HFFc6 (cell line): ENCODE measurements around the gene ULK4. TPM values are rescaled to one million over a fixed set of nuclear protein-coding genes. Genes with fewer than 3 reads are reported as not detected.

Experiments used
- DNase-seq: peaks from one replicate; pipeline ENCODE4 v3.0.0-alpha.2; 2018
- H3K27ac Mint-ChIP-seq: 2 replicates; pipeline ENCODE4 v1.8.0; 2020; ENCODE audit warnings: mild to moderate bottlenecking, mixed read lengths
- H3K27me3 Mint-ChIP-seq: 2 replicates; pipeline ENCODE4 v1.8.0; 2021; ENCODE audit warnings: mild to moderate bottlenecking, moderate library complexity, mixed read lengths; ENCODE audit not compliant: insufficient read depth
- H3K36me3 Mint-ChIP-seq: 2 replicates; pipeline ENCODE4 v1.8.0; 2021; ENCODE audit warnings: low read depth, mixed read lengths
- H3K4me1 Mint-ChIP-seq: 2 replicates; pipeline ENCODE4 v1.8.0; 2020; ENCODE audit warnings: low read depth, mixed read lengths
- H3K4me3 Mint-ChIP-seq: 2 replicates; pipeline ENCODE4 v1.8.0; 2020; ENCODE audit warnings: mild to moderate bottlenecking, moderate library complexity, mixed read lengths
- H3K9me3 Mint-ChIP-seq: 2 replicates; pipeline ENCODE4 v1.8.0; 2020; ENCODE audit warnings: mild to moderate bottlenecking, mixed read lengths
- total RNA-seq, 6 experiments: library from RNA; stranded (reverse); fragmentation: NEBNext Ultra II Directional; extraction: Animal tissue kit (Norgen Biotek cat#: 25700); gene quantifications; 2 replicates in 1 of 6; 3 replicates in 5 of 6; pipeline ENCODE4 v1.2.3, GENCODE V29; 2021
- TF ChIP-seq, protein P1 (sequence below): fragments of 200-600 bp; sonication (generic); IDR thresholded peaks from 2 replicates; pipeline ENCODE4 v1.5.0; 2021; ENCODE audit warnings: antibody characterized with exemption, mild to moderate bottlenecking

The ULK4 gene
- total RNA-seq, 6 experiments from 2014 or later = 6.0 to 8.6 (median 6.7) TPM

GRCh38 chr3:41751597-41751996 lies 210.3 kb downstream of the ULK4 start:
- no peaks in the 10 kb centered on the region for H3K9me3 Mint-ChIP-seq
- H3K4me3 Mint-ChIP-seq = no peak overlapping the region
- no peak overlapping the region for H3K27ac Mint-ChIP-seq
- no peaks in the 10 kb centered on the region for H3K36me3 Mint-ChIP-seq
- TF ChIP-seq, protein P1, sequence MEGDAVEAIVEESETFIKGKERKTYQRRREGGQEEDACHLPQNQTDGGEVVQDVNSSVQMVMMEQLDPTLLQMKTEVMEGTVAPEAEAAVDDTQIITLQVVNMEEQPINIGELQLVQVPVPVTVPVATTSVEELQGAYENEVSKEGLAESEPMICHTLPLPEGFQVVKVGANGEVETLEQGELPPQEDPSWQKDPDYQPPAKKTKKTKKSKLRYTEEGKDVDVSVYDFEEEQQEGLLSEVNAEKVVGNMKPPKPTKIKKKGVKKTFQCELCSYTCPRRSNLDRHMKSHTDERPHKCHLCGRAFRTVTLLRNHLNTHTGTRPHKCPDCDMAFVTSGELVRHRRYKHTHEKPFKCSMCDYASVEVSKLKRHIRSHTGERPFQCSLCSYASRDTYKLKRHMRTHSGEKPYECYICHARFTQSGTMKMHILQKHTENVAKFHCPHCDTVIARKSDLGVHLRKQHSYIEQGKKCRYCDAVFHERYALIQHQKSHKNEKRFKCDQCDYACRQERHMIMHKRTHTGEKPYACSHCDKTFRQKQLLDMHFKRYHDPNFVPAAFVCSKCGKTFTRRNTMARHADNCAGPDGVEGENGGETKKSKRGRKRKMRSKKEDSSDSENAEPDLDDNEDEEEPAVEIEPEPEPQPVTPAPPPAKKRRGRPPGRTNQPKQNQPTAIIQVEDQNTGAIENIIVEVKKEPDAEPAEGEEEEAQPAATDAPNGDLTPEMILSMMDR = no peak
- no peaks in the 10 kb centered on the region for H3K27me3 Mint-ChIP-seq
- DNase-seq = no peak
- H3K4me1 Mint-ChIP-seq = peaks cover 7% of the 10 kb centered on the region

- Mint-ChIP-seq H3K4me1 (peaks cover 7% of the 10 kb centered on the region), H3K27me3 (no peaks in the 10 kb centered on the region), H3K36me3 (no peaks in the 10 kb centered on the region), H3K9me3 (no peaks in the 10 kb centered on the region), H3K27ac (no peak overlapping the region), H3K4me3 (no peak overlapping the region)
- no peak for DNase-seq
- TF ChIP-seq, protein P1 = no peak
Observed at GRCh38 chr3:41749988-41750387, 211.9 kb downstream of the ULK4 start.

GRCh38 chr3:41746215-41746614 lies 215.7 kb downstream of the ULK4 start:
- H3K9me3 Mint-ChIP-seq = no peaks in the 10 kb centered on the region
- H3K36me3 Mint-ChIP-seq = no peaks in the 10 kb centered on the region
- H3K27ac Mint-ChIP-seq = no peak overlapping the region
- H3K4me3 Mint-ChIP-seq = no peak overlapping the region
- TF ChIP-seq, protein P1 = no peak
- DNase-seq = no peak
- no peaks in the 10 kb centered on the region for H3K4me1 Mint-ChIP-seq
- no peaks in the 10 kb centered on the region for H3K27me3 Mint-ChIP-seq

DNA sequence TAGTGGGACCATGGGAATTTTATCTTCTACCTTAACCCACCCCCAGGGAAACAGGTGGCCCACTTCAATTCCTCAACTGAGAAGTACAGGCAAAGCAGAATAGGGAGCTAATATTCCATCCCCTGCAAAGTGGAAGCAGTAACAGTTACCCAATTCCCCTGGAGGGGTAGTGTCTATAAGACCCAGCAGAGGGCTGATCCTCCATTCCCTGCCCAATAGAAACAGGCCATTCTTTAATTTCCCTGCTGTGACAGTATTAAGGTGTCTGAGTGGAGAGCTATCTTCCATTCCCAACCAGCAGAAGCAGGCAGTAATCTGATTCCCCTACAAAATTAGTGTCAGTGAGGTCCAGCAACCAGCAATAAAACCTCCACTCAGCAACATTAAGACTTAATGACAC lies 219.8 kb downstream of the ULK4 start:
- Mint-ChIP-seq H3K27ac (no peak overlapping the region), H3K9me3 (no peaks in the 10 kb centered on the region), H3K4me1 (no peaks in the 10 kb centered on the region), H3K27me3 (no peaks in the 10 kb centered on the region), H3K36me3 (no peaks in the 10 kb centered on the region), H3K4me3 (no peak overlapping the region)
- no peak for DNase-seq
- TF ChIP-seq, protein P1 = no peak

DNA sequence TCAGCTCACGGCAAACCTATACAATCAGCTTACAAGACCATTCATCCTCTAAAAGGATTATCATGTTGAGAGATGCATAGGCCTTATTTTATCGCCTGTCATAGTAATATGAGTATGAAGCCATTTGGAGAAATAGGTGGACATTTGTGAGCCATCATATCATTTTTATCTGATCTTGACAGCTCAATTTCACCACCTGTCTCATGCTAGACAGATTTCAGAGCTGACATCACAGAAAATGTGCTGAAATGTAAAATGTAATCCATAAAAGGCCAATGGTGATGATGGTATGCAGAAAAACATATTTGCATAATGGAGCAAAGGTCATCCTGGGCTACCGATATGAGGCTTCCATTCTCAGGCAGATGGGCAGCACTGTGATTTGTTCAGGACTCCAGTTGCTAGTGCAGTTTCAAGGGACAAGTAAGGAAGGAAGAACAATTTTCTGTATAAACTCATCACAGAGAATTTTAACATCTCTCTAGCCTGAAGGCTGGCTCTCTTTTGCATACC lies 221.5 kb downstream of the ULK4 start:
- no peak overlapping the region for H3K27ac Mint-ChIP-seq
- H3K4me1 Mint-ChIP-seq = no peaks in the 10 kb centered on the region
- no peaks in the 10 kb centered on the region for H3K9me3 Mint-ChIP-seq
- no peaks in the 10 kb centered on the region for H3K27me3 Mint-ChIP-seq
- DNase-seq = no peak
- TF ChIP-seq, protein P1 = no peak
- H3K36me3 Mint-ChIP-seq = no peaks in the 10 kb centered on the region
- no peak overlapping the region for H3K4me3 Mint-ChIP-seq

DNA sequence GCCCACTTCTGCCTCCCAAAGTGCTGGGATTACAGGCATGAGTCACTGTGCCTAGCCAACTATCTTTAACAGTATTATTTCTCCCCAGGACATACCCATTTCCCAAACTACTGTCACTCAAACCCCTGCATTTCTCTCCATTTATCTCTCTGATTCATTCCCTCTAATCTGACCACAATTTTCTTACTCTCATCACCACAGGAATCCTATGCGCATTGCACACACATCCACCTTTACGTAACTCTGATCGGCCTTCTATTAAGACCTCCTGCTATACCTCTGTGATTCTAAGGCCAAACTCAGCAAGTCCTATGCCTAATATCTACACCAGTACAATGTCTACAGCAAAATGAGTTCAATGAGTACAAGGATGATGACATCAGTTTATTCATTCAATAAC lies 235.0 kb downstream of the ULK4 start:
- Mint-ChIP-seq H3K9me3 (no peaks in the 10 kb centered on the region), H3K27ac (no peak overlapping the region), H3K27me3 (no peaks in the 10 kb centered on the region), H3K4me3 (no peak overlapping the region), H3K36me3 (no peaks in the 10 kb centered on the region; the same call in 1 of the 2 replicates), H3K4me1 (peaks cover 5% of the 10 kb centered on the region)
- TF ChIP-seq, protein P1 = no peak
- DNase-seq = no peak
